Trophoblast cell (in vitro differentiated cells and primary cell): ENCODE results near the gene CRIP1.

Experiments used
- DNase-seq, 2 donors: peaks; one replicate each; pipeline ENCODE4 v3.0.0-alpha.2; 2016
- H2AFZ ChIP-seq: 2 replicates; pipeline ENCODE4 v1.6.1; 2013; ENCODE audit warnings: low read length, moderate library complexity, mild to moderate bottlenecking; ENCODE audit not compliant: insufficient read depth, poor library complexity
- H2AK5ac ChIP-seq: 2 replicates; pipeline ENCODE4 v1.6.1; 2013; ENCODE audit warnings: mild to moderate bottlenecking, low read length
- H2BK120ac ChIP-seq: 2 replicates; pipeline ENCODE4 v1.6.1; 2013; ENCODE audit warnings: low read length, mild to moderate bottlenecking, moderate library complexity; ENCODE audit not compliant: insufficient read depth, poor library complexity
- H2BK12ac ChIP-seq: 2 replicates; pipeline ENCODE4 v1.6.1; 2013; ENCODE audit warnings: mild to moderate bottlenecking, low read length, moderate library complexity
- H2BK5ac ChIP-seq: 2 replicates; pipeline ENCODE4 v1.6.1; 2013; ENCODE audit warnings: low read length, low read depth, moderate library complexity, mild to moderate bottlenecking; ENCODE audit not compliant: poor library complexity
- H3K14ac ChIP-seq: 2 replicates; pipeline ENCODE4 v1.6.1; 2013; ENCODE audit warnings: mild to moderate bottlenecking, low read length
- H3K18ac ChIP-seq: 2 replicates; pipeline ENCODE4 v1.6.1; 2013; ENCODE audit warnings: mild to moderate bottlenecking, low read length
- H3K23ac ChIP-seq: 2 replicates; pipeline ENCODE4 v1.6.1; 2013; ENCODE audit warnings: low read length
- H3K27ac ChIP-seq: 2 replicates; pipeline ENCODE4 v1.5.1; 2013; ENCODE audit warnings: low read depth, mild to moderate bottlenecking, inconsistent platforms, low read length, moderate library complexity
- H3K27me3 ChIP-seq: 2 replicates; pipeline ENCODE4 v1.6.1; 2013; ENCODE audit warnings: inconsistent platforms, mild to moderate bottlenecking, low read length, moderate library complexity; ENCODE audit not compliant: insufficient read depth
- H3K36me3 ChIP-seq, 2 experiments: 1 replicate in 1 of 2; 2 replicates in 1 of 2; pipeline ENCODE4 v1.6.1; 2013; ENCODE audit warnings: low read length in 2 of 2, mild to moderate bottlenecking in 2 of 2, moderate library complexity in 1 of 2; ENCODE audit not compliant: insufficient read depth in 2 of 2, control insufficient read depth in 1 of 2
- H3K4ac ChIP-seq: 2 replicates; pipeline ENCODE4 v1.6.1; 2013; ENCODE audit warnings: low read depth, mild to moderate bottlenecking, low read length, moderate library complexity
- H3K4me1 ChIP-seq, 2 experiments: 1 replicate in 1 of 2; 2 replicates in 1 of 2; pipeline ENCODE4 v1.6.1; 2013; ENCODE audit warnings: low read length in 2 of 2, mild to moderate bottlenecking in 2 of 2, moderate library complexity in 1 of 2; ENCODE audit not compliant: insufficient read depth in 2 of 2, control insufficient read depth in 1 of 2
- H3K4me2 ChIP-seq: 2 replicates; pipeline ENCODE4 v1.6.1; 2013; ENCODE audit warnings: inconsistent platforms, mild to moderate bottlenecking, low read length, moderate library complexity
- H3K4me3 ChIP-seq: 2 replicates; pipeline ENCODE4 v1.5.1; 2013; ENCODE audit warnings: mild to moderate bottlenecking, low read depth, low read length, inconsistent platforms
- H3K79me1 ChIP-seq: one replicate; pipeline ENCODE4 v1.6.1; 2013; ENCODE audit warnings: low read length
- H3K79me2 ChIP-seq: 2 replicates; pipeline ENCODE4 v1.6.1; 2013; ENCODE audit warnings: low read length, mild to moderate bottlenecking; ENCODE audit not compliant: control insufficient read depth, insufficient read depth, poor library complexity
- H3K9ac ChIP-seq: 2 replicates; pipeline ENCODE4 v1.6.1; 2013; ENCODE audit warnings: mild to moderate bottlenecking, low read length
- H3K9me3 ChIP-seq: 2 replicates; pipeline ENCODE4 v1.6.1; 2013; ENCODE audit warnings: low read depth, mild to moderate bottlenecking, control low read depth, inconsistent platforms, low read length; ENCODE audit not compliant: insufficient read depth
- H4K12ac ChIP-seq: 2 replicates; pipeline ENCODE4 v1.6.1; 2013; ENCODE audit warnings: low read depth, mild to moderate bottlenecking, low read length, moderate library complexity
- H4K8ac ChIP-seq: 2 replicates; pipeline ENCODE4 v1.6.1; 2013; ENCODE audit warnings: low read depth, mild to moderate bottlenecking, low read length, moderate library complexity
- H4K91ac ChIP-seq: one replicate; pipeline ENCODE4 v1.6.1; 2013; ENCODE audit warnings: low read depth, mild to moderate bottlenecking, low read length, moderate library complexity
- WGBS: extraction: QIAGEN DNeasy Blood & Tissue Kit; methylation state at CpG from one replicate; pipeline ENCODE4 v1.1.7; 2013; ENCODE audit warnings: missing lambda C conversion rate; ENCODE audit not compliant: insufficient read length, insufficient coverage; ENCODE audit errors: extremely low coverage; 5-methylcytosine and 5-hydroxymethylcytosine counted together

Gene CRIP1

DNA sequence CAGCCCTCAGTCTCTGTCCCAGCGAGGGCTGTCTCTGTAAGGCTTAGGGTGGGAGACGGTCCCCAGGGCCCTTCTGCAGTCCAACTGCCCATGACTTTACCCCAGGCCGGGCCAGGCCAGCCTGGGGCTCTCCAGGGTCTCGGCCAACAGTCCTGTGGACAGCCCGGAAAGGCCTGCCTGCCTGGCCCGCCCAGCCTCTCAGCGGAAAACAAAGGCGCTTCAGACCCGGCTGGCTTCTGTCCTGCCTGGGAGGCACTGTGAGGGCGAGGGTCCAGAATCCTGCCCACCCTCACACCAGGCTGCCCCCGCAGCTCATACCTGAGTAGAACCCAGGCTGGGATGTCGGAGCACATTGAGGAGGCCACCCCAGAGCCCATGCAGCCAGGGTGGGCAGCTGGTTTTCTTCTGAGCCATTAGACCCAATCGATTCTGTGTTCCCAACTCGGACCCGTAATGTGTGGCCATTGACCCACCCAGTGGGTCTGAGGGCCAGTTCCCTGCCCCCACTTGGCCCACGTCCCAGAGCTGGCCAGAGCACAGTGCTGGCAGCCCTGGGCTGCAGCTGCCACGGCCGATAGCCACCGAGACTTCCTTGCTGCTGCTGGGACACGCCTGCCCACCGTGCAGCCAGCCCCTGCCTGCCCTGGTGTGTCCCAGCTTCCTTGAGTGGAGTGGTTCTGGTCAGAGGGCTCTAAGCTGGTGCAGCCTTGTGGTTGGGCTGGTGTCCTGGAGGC is 10.4 kb upstream of the CRIP1 start:
- Histone ChIP-seq H3K4me1 (peaks cover 13 to 34% of the 10 kb centered on the region in 2 experiments), H3K27ac (no peak overlapping the region), H4K8ac (no peak overlapping the region), H4K91ac (no peak overlapping the region), H3K9me3 (peaks cover 5% of the 10 kb centered on the region), H3K18ac (peak overlapping the region; percentile 7), H2BK12ac (no peak overlapping the region), H3K9ac (no peak overlapping the region), H3K27me3 (peaks cover 33% of the 10 kb centered on the region), H3K4me2 (peak overlapping the region; percentile 83), H2AK5ac (no peak overlapping the region), H3K4me3 (peak overlapping the region; percentile 80), H3K23ac (no peak overlapping the region), H3K36me3 (peaks cover 2 to 5% of the 10 kb centered on the region in 2 experiments), H2BK120ac (no peak overlapping the region), H3K79me1 (peaks cover 7% of the 10 kb centered on the region), H3K4ac (no peak overlapping the region), H2BK5ac (no peak overlapping the region), H4K12ac (no peak overlapping the region), H2AFZ (no peak overlapping the region), H3K79me2 (peaks cover 3% of the 10 kb centered on the region), H3K14ac (no peak overlapping the region)
- DNase-seq = peak in 1 of 2 donors; percentile 37
- WGBS = no CpG with 5 or more reads among the region's 21 CpGs

DNA sequence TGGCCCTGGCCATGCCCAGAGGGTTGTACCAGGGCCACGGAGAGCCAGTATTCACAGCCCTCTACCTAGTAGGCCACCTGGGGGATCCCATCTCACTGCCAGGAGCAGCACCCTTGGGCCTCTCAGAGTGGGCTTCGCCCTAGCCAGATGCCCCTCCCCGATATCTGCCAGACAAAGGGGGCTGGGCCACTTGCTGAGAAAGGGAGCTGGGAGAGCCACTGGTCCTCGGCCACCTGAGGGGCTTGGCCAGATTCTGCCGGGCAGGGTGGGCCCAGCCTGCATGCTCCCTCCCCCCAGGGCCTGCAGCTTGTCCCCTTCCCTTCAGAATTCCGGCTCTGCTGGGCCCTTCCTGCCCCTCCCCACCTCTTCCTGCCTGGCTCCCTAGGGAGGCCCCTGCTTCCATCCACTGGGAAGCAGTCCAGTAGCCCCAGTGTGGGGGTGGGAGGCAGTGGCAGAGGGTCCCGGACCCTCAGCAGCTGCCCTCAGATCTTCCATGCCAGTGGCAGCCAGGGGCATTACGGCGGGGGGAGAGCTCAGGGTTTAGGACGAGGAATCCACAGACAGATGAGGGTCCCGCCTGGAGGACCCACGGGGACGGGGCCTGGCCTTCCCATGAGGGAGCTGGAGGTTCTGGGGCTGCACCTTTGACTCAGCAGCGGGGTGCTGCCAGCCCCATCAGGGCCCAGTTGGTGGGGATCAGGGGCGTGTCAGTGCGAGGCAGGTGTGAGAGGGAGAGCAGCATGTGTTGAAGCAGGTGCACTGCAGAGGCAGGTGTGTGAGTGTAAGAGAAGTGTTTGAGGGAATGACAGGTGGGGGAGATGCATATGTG is 9.6 kb upstream of the CRIP1 start:
- Histone ChIP-seq H3K79me1 (peaks cover 9% of the 10 kb centered on the region), H3K23ac (no peak overlapping the region), H3K4ac (no peak overlapping the region), H3K27ac (no peak overlapping the region), H4K12ac (no peak overlapping the region), H3K27me3 (peaks cover 33% of the 10 kb centered on the region), H2BK5ac (no peak overlapping the region), H4K8ac (no peak overlapping the region), H4K91ac (no peak overlapping the region), H3K9ac (no peak overlapping the region), H2AK5ac (no peak overlapping the region), H2BK120ac (no peak overlapping the region), H3K36me3 (peaks cover 2 to 5% of the 10 kb centered on the region in 2 experiments), H3K4me2 (no peak overlapping the region), H2AFZ (no peak overlapping the region), H3K14ac (no peak overlapping the region), H3K4me1 (peaks cover 16 to 37% of the 10 kb centered on the region in 2 experiments), H3K9me3 (peaks cover 5% of the 10 kb centered on the region), H3K4me3 (peak overlapping the region; percentile 38), H3K79me2 (peaks cover 3% of the 10 kb centered on the region), H3K18ac (no peak overlapping the region), H2BK12ac (no peak overlapping the region)
- no CpG with 5 or more reads among the region's 16 CpGs for WGBS
- no peak for DNase-seq

DNA sequence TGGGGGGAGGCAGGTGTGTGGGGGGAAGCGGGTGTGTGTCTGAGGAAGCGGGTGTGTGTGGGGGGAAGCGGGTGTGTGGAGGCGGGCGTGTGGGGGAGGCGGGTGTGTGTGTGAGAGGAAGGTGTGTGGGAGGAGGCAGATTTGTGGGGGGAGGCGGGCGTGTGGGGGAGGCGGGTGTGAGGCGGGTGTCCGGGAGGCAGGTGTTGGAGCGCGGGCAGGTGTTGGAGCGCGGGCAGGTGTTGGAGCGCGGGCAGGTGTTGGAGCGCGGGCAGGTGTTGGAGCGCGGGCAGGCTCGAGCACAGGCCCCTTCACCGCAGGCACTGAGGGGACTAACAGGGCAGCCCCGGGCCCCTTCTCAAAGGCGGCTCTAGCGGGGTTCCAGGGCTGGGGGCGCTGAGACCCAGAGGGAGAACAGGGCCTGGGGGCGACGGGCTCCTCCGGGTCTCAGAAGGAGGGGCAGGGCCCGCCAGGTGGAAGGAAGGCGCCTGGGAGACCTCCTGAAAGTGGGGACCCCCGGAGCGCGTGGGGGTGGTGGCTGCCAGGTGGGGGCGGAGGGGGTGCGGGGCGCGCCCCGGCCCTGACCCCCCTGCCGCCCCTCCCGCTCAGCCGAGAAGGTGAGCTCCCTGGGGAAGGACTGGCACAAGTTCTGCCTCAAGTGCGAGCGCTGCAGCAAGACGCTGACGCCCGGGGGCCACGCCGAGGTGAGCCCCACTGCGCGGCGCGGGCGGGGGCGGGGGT is 8.9 kb upstream of the CRIP1 start:
- no peak overlapping the region for H3K27ac ChIP-seq
- no peak overlapping the region for H3K18ac ChIP-seq
- H4K12ac ChIP-seq = no peak overlapping the region
- H3K79me2 ChIP-seq = peaks cover 3% of the 10 kb centered on the region
- H3K79me1 ChIP-seq = peaks cover 17% of the 10 kb centered on the region
- H2BK12ac ChIP-seq = no peak overlapping the region
- H3K14ac ChIP-seq = no peak overlapping the region
- no peak overlapping the region for H3K4ac ChIP-seq
- H3K23ac ChIP-seq = no peak overlapping the region
- H4K91ac ChIP-seq = no peak overlapping the region
- H3K9ac ChIP-seq = no peak overlapping the region
- no peak overlapping the region for H4K8ac ChIP-seq
- WGBS = no CpG with 5 or more reads among the region's 56 CpGs
- H2BK120ac ChIP-seq = no peak overlapping the region
- H3K4me3 ChIP-seq = no peak overlapping the region
- H3K4me1 ChIP-seq = peaks cover 24 to 44% of the 10 kb centered on the region in 2 experiments
- H3K4me2 ChIP-seq = no peak overlapping the region
- DNase-seq = no peak
- peaks cover 33% of the 10 kb centered on the region for H3K27me3 ChIP-seq
- H3K9me3 ChIP-seq = peaks cover 5% of the 10 kb centered on the region
- no peak overlapping the region for H2AK5ac ChIP-seq
- H3K36me3 ChIP-seq = peaks cover 2 to 5% of the 10 kb centered on the region in 2 experiments
- H2AFZ ChIP-seq = no peak overlapping the region
- no peak overlapping the region for H2BK5ac ChIP-seq
